Measurements from ENCODE around the gene CLDN14.
A peak's percentile ranks its signal among the peaks of the same experiment; 100 is the strongest.

The CLDN14 gene, protein sequence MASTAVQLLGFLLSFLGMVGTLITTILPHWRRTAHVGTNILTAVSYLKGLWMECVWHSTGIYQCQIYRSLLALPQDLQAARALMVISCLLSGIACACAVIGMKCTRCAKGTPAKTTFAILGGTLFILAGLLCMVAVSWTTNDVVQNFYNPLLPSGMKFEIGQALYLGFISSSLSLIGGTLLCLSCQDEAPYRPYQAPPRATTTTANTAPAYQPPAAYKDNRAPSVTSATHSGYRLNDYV

DNA sequence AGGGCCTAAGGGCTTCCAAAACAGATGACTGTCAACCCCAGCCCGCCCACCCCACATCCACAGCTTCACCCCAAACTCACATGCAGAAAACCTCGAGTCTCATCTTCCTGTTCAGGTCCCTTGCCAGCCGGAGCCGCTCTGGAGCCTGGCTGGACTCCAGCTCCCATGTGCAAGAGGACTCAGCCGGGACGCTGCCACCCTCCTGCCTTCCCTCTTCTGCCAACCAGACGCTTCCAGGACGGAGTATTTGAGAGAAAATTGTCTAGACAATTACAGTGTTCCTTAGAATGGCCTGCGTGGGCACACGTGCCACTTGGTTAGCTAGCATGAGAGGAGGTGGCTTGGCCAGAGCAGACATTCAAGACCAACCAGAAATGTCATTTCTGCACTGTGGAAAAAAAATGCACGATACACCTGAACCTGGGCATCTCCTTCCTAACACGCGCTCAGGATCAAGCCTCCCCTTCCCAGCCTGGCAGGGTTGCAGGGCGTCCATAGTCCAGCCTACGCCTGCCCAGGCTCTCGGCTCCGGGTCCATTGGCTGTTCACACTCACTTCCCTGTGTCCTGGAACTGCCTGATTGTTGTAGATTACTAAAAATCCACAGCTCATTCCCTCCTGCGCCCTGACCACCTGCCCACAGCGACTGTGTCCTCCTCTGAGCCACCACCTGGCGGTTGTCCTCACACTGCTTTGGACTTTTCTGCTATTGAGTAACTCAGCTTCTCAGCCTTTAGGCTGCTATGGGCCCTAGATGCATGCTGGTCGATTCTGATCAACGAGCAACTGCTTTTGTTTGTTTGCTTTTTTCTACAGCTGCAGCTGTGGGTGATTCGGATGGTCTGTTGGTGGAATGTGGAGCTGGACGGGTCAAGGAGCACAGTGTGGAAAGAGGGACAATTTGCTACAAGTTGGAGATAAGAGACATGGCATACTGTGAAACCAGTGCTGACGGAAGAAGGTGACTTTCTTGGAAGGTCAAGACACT lies at the start of gene CLDN14:
Gene CLDN14, minus strand, starts transcription at position 708 of the 988 bp plus-strand sequence. CDS start 18,427 bp downstream, outside the sequence.
- no peak for DNase-seq

DNA sequence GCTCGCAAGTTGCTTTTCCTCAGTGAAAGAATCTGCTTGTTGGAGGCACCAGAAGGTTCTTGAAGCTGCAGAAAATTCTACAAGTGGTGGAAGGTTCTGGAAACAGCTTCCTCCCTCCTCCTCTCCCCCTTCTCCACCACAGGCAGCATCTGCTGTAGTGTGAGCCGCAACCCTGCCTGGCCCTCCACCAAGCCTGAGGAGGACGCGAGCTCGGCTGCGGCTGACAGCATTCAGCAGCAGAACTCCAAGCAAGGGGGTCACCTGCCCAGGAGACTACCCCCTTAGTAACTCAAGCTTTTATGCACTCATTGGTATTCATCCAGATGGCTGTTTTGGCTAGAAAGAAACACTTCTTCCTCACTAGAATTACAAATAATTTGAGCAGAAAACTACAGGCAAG lies 48.8 kb upstream of the CLDN14 start:
- DNase-seq = no peak

DNA sequence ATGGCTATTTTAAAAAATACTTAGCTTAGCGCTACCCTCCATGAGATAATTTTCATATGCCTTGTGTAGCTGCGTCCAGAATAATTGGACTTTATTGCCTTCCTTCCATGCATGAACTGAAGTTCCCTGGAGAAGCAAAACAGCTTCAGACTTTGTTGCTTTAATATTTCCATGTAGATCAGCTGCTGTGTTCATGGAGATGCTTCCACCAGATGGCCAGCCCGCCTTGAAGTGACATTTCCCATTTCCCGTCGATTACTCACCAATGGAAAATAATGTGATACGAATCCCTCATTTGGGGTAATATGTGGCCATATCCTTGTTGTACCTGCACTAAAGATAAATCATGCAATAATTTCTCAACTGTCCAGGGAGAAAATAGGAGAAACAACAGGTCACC lies 47.4 kb upstream of the CLDN14 start:
- DNase-seq = no peak

DNA sequence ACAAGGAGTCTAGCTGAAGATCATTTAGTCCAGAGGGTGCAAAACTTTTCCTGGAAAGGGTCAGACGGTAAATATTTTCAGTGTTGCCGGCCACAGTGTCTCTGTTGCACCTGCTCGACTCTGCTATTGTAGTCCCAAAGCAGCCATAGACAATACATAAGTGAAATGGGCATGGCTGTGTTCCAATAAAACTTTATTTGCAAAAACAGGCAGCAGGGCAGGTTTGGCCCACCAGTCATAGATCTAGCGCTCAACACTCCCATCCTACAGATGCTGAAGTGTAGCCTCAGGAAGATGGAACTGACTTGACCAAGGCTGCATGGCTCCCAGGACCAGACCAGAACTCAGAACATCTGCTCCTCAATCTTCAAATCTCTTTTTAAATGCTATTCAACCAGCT lies 46.2 kb upstream of the CLDN14 start:
- no peak for DNase-seq

DNA sequence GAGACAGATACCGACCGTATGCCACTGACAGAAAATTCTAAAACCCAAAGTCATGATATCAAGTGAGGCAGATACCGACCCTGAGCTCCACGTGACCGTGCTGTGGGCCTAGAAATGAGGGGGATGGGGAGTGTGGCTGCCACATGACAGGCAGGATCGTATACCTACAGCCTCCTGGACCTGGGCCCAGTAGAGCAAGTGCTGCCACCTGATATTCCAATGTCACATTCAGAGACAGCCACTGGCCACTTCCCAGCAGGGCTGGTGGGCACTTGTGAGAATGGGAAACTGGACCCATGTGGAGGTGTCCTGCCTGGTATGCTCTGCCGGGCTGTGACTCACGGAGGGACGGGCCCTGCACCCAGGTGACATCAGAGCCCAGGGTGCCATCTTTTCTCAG lies 44.6 kb upstream of the CLDN14 start:
- no peak for DNase-seq

DNA sequence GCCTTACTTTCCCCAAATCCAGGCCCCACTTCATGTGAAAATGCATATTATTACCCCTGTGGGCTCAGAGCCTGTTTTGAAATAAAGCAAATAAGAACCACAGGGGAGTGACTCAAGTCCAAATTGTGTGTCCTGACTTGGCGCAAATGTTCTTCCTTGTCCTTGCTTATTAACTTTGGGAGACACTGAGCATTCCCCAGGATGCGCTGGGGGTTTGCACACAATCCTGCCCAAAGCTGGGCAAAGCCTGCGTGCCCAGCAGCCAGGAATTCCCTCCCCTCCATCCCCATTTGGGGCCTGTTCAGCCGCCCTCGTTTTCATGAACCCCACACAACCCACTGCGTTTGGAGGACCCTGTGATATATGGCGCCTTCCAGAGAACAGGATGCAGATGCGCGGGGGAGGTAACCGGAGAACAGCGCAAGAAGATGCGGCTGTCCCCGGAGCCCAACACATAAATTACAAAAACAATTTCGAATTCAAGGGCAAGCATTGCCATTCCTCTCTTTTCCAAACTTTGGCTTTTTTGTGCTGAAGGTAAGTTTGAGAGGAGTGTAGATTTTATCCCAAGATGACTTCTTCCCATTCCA lies 42.4 kb upstream of the CLDN14 start:
- no peak for DNase-seq

DNA sequence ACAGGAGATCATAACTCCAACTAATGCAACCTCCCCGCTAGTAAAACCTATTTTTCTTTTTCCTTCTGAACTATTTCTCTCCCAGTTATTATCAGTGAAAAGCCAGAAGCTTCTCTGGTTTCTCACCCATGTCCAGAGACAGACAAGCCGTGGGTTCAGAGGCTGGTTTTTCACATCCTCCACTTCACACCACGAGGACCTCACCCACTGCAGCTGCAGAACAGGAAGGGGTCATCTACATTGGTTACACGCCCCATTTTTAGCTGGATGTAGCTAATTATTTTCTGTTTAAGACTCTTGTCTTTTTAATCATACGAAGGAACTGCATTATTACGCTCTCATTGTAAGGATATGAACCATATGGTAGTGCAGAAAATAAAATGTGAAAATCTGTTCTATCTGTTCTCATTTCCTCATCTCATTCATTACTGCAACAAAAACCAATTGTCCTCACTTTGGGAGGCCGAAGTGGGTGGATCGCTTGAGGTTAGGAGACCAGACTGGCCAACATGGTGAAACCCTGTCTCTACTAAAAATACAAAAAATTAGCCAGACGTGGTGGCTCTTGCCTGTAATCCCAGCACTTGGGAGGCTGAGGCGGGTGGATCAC lies 39.1 kb upstream of the CLDN14 start:
- DNase-seq = no peak

DNA sequence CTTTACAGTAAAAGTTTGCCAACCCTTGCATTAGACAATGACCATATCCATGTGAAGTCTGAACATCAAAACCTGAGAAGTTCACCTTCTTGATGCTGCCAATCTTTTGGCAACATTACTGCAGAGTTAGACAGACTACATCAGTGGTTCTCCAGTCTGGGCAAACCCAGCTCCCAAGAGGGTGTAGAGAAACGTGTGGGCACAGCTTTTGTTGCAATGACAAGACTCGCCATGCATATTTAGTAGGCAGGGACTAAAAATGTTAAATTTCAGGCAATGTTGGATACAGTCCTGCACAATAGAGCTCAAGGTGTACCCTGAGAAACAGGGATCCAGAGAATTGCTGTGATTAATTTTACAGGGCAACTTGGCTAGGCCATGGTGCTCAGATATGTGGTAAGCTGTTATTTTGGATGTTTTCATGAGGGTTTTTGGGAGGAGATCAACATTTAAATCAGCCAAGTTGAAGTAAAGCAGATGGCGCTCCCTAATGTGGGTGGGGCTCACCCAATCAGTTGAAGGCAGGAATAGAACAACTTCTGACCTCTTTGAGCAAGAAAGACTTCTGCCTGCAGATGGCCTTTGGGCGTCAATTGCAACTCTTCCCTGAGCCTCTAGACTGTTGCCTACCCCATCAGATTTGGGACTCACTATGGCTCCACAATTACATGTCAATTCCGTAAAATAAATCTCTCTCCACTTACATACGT lies 37.6 kb upstream of the CLDN14 start:
- DNase-seq = no peak

DNA sequence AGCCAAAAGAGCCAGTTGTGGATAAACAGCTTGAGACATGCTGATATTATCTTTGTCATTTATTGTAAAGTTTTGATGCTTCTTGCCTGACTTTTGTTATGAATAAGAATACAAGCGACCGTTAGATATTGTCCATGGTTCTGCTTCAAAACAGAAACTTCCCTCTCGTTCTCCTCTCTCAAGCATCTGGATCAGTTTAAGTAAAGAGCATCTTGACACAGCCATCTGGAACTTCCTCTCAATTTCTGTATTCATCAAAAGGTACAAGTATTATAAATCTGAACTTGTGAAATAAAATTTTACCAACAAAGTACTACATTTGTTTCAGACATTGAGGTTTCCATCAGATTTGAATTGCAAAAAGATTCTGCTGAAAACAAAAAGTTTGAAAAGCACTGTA lies 36.4 kb upstream of the CLDN14 start:
- DNase-seq = no peak

DNA sequence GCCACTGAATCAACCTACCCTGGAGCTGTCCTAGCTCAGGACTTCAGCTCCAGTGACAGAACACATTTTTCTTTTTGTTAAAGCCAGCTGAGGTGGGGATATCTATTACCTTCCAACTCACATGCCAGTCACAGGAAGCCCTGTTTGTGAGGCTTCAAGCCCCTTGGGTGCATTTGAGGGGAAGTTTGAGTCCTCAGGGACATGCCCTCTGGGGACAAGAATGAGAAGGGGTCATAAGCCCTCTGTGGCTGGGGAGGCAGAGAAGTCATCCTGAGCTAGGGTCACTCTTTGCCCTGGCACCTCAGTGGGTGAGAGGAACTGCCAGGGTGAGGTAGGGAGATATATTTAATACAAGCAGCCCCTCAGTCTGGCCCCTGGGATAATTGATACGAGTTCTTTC lies 33.5 kb upstream of the CLDN14 start:
- no peak for DNase-seq

DNA sequence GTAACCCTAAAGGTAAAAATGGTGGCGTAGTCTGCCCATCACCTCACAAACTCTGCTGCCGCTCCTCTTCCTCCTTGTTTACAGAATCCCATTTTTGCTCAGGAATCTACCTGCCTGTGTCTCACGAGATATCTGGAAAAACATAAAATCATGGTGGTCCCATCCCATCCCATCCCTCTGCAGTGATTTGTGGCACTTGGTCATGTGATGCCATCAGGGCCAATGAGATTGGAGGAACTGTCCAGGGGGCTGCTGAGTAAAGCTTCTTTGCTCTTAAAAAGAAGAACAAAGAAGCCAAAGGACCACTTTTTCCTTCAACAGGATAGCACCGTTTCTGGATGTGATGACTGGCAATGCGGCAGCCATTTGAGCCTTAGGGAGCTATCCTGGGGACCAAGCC lies 33.0 kb upstream of the CLDN14 start:
- no peak for DNase-seq

DNA sequence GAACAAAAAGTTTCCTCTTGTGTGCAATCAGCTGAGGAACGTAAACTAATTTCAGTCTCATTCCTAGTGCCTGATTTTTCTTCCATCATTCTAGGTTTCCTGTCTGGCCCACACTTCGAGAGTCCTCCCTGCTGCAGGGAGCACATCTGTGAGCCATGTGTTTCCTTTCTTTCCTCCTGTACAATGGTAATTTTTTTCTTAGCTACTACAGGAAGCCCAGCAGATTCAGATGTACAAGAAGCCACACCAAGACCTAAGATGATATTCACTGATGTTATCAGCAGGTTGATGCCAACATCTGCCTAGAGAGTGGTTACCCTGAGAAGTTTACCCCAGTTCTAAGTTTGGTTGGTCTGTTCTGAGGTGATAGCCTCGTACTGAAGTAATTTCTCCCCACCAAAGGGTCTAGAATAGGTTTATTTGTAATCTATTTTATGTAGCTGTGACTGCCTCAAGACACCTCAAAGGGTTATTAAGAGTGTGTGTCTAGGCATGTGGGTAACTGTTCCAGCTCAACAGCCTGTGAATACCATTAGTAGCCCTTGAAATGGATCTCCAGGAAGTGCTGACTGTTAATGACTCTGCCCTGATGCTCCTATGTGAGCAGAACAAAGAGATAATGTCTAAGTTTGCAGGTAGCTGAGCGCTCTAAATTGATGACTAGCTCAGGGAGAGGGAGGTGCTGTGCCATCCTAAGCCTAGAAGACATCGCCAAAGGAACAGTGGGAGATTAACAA lies 31.7 kb upstream of the CLDN14 start:
- DNase-seq = peak in 1 of 6 experiments; percentile 6

DNA sequence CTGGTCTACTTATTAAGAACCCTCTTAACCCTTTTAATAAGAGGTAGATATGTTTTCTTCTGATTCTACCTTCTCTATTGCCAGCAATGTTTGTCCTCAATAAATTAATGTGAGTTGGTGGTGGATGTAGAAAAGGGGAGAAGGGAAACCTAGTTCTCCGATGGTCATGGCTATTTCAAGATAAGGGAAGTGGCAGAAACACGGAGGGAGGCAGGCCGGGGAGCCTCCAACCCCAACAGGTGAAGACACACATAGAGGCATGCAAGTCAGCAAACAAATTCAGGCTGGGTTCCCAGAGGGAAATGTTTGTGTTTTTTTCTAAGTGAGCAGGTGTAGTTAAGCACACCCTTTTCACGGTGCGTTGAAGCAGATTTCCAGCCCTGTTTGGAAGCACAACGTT lies 31.0 kb upstream of the CLDN14 start:
- DNase-seq = no peak

DNA sequence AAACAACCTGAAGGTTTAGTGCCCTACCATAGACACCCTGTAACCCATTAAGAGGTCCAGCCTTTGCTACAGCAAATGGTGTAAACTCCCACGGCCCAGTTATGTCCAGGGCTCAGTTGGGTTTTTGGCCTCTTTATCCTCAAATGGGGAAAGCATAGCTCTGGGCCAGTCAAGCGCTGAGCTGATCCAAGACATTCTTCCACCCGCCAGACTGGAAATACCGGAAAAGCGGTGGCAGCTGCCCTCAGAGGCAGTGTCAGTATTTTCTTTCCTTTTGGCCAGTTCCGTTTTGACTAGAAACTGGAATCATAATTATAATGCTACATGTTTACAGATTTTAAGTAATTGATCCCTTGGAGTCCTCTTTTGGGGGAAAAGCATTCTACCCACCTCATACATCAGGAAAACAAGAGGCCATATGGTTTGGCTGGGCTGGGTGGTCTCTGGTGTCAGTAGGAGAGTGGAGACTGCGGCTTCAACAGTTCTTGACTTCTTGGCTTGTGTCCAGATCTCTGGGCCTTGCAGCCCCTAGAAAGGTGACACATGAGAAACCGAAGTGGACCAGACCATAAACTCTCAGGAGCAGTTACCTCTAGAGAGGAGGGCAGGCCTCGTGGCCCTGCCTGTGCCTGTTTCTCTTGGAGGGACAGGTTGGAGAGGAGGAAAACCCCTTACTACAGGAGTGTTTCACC lies 30.2 kb upstream of the CLDN14 start:
- no peak for DNase-seq

DNA sequence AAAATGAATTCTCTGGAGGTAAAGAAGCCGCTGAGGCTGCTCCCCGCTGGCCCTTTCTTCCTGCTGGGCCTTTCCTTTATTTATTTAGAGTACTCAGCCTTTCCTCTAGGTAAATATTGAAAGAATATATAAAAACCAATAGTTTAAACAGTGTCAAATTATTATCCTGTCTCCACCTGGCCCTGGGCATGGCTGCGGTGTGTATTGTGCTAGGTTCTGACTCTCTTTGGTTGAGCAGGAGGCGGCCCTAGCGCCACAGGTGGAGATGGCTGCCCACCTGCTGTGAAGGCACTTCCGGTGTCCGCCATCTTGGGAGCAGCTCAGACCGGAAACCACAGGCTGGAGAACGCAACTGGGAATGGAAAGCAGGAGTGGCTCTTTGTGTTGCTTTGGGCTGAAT lies 29.0 kb upstream of the CLDN14 start:
- no peak for DNase-seq

DNA sequence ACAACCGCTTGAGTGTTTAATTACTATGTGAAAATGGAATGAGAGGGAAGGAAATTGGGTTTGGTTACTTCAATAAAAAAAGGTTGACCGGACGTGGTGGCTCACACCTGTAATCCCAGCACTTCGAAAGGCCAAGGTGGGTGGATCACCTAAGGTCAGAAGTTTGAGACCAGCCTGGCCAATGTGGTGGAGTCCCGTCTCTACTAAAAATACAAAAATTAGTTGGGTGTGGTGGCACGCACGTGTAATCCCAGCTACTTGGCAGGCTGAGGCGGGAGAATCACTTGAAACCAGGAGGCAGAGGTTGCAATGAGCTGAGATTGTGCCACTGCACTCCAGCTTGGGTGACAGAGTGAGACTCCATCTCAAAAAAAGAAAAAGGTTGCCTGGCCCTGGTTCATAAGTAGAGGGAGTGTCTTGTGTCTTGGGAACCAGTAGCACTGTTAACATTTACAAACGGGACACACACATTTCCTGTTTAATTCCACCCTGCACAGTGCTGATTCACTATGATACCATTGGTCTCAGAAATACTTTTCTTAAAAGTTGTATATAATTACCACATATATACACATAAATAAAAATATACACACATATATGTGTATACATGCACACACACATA lies 27.6 kb upstream of the CLDN14 start:
- DNase-seq = no peak

DNA sequence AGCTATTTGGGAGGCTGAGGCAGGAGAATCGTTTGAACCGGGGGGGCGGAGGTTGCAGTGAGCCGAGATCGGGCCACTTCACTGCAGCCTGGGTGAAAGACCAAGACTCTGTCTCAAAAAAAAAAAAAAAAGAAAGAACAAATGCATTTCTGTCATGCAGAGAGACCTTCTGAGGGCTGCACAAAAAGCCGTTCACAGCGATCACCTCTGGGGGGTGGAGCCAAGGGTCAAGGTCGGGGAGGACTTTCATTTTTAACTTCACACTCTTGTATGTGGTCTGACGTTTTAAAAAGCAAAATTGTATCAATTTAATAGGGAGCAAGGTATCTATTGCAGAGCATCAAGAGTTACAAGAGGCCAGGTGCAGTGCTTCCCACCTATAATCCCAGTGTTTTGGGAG lies 26.6 kb upstream of the CLDN14 start:
- no peak for DNase-seq

DNA sequence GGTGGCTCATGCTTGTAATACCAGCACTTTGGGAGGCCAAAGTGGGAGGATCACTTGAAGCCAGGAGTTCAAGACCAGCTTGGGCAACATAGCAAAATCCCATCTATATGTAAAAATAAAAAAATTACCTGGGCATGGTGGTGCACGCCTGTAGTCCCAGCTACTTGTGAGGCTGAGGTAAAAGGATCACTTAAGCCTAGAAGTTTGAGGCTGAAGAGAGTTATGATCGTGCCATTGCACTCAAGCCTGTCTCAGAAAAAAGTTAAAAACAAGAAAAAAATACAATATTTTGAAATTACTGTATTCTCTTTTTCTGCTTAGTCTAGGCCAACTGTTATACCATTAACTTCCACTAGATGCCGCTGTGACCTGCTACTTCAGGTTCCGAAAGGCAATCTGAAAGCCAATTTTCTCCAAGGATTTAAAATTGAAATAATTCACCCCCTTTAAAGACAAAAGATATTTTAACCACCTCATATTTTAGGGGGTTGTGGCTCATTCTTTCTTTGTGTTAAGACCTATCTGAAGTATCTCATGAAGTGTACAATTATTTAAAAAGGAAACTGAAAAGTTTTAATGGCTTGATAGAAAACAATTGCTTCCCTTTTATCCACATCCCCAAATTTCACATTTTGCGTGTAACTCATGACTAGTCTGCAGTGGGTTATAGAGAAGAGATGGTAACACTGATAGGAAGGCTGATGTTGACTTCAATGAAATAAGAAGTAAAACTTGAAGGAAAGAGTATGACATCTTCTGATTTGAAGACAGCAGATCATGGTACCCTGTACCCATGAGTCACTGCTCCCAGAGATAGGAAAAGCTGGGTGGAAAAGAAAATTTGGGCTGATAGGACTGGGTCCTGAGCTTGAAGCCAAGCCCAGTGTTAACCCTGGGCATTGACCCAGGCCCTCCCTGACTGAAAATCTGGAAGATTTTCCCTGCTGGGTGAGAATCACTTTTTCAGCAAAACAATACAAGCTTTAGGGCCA lies 24.4 kb upstream of the CLDN14 start:
- DNase-seq = peak in 5 of 6 experiments; percentile 6 to 67 (median 29)

DNA sequence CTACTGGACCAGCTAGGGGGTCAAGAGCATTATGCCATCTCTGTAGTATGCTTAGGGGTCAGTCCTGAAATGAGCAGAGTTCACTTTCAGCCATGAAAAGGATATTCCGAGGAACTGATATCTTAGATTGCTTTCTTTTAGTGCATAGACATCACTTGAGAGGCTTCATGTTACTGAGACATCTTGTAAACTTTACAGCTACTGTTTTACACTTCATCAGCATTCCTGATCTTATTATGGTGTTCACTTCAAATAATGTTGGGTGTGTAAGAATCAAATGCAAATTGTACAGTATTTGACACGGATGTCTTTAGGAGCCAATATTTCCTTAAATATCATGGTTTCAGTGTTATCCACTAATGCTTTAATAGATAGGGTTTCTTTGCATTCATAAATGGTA lies 22.4 kb upstream of the CLDN14 start:
- no peak for DNase-seq

DNA sequence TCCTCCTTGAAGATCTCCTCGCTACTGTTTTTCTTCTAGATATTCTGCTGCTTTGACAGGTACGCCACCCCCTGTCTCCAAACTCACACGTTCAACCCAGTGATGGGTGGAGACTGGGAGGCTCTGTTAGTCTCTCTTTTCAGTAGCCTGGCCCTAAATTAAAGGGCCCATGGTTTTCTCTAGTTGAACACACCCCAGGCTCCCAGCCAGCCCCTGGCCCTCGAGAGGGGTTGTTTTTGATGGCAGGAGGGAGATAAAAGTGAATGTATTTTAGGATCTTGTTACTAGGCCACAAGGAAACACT lies 21.6 kb upstream of the CLDN14 start:
- DNase-seq = no peak

All from stimulated activated naive CD4-positive, alpha-beta T cell (primary cell).